Medulla oblongata (tissue), 1 donor: ENCODE data around the gene STAG3.
"Not testable (repeated sequence)": the region's sequence is repeated elsewhere in the genome, so short reads cannot be mapped to it uniquely, and the experiment has no call there.

Experiments used
- DNase-seq: peaks from one replicate; pipeline ENCODE4 v3.0.0-alpha.2; 2015; ENCODE audit errors: extremely low spot score

Gene STAG3, protein sequence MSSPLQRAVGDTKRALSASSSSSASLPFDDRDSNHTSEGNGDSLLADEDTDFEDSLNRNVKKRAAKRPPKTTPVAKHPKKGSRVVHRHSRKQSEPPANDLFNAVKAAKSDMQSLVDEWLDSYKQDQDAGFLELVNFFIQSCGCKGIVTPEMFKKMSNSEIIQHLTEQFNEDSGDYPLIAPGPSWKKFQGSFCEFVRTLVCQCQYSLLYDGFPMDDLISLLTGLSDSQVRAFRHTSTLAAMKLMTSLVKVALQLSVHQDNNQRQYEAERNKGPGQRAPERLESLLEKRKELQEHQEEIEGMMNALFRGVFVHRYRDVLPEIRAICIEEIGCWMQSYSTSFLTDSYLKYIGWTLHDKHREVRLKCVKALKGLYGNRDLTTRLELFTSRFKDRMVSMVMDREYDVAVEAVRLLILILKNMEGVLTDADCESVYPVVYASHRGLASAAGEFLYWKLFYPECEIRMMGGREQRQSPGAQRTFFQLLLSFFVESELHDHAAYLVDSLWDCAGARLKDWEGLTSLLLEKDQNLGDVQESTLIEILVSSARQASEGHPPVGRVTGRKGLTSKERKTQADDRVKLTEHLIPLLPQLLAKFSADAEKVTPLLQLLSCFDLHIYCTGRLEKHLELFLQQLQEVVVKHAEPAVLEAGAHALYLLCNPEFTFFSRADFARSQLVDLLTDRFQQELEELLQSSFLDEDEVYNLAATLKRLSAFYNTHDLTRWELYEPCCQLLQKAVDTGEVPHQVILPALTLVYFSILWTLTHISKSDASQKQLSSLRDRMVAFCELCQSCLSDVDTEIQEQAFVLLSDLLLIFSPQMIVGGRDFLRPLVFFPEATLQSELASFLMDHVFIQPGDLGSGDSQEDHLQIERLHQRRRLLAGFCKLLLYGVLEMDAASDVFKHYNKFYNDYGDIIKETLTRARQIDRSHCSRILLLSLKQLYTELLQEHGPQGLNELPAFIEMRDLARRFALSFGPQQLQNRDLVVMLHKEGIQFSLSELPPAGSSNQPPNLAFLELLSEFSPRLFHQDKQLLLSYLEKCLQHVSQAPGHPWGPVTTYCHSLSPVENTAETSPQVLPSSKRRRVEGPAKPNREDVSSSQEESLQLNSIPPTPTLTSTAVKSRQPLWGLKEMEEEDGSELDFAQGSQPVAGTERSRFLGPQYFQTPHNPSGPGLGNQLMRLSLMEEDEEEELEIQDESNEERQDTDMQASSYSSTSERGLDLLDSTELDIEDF

DNA sequence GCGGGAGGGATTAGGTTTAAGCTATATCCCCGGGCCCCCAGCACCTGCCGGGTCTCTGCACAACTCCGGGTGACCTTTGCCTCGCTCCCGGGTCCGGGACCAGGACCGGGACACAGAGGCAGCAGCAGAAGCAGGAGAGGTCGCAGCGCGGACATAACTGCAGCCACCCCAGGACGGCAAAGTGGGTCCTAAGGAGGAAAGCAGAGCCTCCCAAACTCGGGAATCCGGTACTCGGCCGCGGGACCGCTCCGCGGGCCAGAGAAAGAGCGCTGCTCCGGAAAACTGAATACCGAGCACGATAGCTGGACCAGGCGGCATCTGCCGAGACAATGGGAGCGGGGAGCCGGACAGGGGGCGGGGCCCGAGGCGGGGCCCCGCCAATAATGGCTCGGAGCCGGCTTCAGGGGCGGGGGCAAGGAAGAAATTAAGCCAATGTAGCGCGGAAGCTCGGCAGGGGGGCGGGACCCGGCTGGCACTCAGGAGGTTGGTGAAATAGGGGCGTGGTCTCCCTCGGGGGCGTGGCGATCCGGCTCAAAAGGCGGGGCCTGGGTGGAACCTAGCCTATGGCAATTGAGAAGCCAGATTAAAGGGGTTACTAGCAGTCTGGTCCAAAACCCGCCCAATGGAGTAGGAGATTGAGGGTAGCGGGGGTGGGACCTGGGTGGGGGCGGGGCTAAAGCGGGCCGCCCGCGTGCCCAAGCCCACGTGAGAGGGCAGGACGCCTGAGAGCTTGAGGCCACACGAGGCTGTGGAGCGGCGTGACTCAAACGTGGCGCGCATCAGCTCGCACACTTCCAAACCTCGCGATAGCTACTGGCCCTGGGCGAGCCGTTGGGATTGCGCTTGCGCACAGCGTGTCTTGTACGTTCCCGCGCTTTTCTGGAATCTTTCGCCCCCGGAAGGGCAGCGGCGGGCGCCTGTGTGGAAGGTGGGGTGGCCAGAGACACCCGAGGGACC lies at the start of gene STAG3, which contains the start of gene GPC2:
TSS of gene STAG3 (plus strand) at position 874 of the 957 bp plus-strand sequence. CDS start 2,639 bp downstream, outside the sequence.
TSS of gene GPC2 (minus strand) at position 337 of the 957 bp plus-strand sequence. CDS start at position 155, 182 bp downstream.
- peak; percentile 94 for DNase-seq

DNA sequence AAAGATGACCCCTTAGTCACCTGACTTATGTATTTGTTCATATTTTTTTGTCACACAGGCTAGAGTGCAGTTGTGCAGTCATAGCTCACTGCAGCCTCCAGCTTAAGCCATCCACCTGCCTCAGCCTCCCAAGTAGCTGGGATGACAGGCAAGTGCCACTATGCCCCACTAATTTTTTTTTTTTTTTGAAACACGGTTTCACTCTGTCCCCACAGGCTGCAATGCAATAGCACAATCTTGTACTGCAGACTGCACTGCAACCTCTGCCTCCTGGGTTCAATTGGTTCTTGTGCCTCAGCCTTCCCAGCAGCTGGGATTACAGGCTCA lies 49.1 kb upstream of the STAG3 start:
- no peak for DNase-seq

DNA sequence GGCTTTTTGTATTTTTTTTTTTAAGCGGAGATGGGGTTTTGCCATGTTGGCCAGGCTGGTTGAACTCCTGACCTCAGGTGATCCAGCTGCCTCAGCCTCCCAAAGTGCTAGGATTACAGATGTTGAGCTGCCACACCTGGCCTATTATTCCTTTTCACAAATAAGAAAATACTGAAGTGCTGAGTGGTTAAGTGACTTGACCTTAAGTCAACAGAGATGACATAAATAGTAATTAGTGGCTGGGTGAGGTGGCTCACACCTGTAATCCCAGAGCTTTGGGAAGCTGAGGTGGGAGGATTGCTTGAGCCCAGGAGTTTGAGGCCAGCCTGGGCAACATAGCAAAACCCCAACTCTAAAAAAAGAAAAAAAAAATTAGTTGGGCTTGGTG lies 47.5 kb upstream of the STAG3 start:
- DNase-seq: not testable (repeated sequence)

DNA sequence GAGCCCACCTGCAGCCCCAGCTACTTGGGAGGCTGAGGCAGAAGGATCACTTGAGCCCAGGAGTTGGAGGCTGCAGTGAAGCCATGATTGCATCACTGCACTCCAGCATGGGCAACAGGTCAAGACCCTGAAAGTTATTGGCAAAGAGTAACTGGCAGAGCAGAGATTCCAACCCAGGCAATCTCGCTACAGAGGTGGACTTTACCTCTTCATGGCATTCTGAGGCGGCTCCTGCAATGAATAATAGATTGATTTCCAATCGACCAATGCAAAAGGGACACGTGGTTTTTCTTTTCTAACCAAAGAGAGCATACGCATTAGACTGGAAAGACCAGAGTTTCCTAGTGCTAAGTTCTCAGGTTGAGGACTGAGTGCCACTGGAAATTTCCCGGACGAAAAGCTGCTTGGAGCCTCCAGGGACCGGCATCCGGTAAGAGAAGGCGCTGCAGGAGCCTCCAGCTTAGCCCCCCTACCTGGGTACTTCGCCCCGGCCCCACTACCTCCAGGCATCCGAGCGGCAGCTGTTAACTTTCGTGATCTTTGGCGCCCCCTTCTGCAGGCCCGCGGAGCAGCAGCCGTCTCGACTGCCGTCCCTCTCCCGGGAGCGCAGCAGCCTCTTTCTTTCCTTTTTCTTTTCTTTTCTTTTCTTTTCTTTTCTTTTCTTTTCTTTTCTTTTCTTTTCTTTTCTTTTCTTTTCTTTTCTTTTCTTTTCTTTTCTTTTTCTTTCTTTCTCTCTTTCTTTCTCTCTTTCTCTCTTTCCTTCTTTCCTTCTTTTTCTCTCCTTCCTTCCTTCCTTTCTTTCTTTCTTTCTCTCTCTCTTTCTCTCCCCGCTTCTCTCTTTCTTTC lies 46.9 kb upstream of the STAG3 start:
- DNase-seq: peak; percentile 72

DNA sequence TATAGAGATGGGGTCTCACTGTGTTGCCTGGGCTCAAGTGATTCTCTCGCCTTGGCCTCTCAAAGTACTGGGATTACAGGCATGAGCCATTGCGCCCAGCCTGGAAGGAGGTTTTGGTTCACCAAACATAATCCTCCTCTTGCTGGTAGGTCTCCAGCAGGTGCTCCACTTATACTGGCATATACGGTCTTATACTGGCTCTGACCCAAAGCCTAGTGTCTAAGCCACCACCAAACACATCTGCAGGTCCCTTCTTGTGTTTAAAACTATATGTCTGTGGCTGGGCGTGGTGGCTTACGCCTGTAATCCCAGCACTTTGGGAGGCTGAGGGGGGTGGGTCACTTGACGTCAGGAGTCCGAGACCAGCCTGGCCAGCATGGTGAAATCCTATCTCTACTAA lies 45.6 kb upstream of the STAG3 start:
- DNase-seq: no peak

DNA sequence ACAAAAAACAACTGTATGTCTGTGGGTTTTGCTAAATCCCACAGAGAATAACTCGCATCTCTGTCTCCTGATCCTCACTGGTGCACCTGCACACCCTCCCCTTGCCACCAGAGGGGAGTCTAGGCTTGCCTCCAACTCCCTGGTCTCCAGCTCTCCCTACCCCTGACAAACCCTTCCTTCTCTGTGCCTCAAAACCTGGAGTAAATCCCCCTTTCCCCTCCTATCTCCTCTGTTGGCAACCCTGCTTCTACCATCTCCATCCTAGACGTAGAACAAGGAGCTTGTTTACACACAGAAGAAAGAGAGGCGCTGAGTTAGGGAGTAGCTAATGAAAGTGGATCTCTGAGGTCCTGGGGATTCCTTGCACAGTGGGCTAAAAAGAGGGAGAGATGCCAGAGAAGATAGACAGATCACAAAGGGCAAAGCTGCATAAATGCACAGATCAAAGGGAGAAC lies 45.0 kb upstream of the STAG3 start:
- DNase-seq: peak; percentile 71

DNA sequence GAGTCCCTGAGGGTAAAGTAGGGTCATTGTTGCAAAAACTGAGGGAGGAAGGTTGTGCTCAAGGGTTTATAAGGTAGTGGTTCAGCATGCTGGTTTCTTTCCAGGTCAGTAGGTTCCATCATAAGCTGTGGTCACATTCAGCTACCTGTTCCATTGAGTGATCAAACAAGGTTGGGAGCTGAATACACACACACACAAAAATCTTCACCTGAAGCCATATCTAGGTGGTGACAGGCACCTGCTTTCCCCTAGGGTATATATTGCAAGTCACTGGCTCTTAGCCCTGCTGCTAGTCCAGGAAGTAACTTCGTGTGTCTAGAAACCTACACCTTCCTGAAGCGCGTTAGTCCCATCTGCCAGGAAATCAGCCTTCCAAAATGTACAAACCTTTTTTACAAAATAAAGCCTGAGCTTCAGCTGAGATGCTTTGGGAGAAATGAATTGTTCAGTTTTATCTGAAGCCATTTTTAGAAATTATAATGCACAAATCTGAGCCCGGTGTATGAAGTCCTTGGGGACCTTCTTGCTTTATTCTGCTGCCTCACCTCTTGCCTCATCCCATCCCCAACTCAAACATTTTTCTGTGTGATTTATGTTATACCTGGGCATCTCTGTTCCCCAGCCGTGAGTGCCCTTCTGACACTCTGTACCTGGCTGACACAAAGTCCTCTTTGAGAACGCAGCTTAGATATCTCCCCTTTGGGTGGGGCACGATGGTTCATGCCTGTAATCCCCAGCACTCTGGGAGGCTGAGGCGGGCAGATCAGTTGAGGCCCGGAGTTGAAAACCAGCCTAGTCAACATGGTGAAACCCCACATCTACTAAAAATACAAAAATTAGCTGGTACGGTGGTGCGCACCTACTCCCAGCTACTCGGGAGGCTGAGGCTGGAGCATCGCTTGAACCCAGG lies 39.6 kb upstream of the STAG3 start:
- no peak for DNase-seq

DNA sequence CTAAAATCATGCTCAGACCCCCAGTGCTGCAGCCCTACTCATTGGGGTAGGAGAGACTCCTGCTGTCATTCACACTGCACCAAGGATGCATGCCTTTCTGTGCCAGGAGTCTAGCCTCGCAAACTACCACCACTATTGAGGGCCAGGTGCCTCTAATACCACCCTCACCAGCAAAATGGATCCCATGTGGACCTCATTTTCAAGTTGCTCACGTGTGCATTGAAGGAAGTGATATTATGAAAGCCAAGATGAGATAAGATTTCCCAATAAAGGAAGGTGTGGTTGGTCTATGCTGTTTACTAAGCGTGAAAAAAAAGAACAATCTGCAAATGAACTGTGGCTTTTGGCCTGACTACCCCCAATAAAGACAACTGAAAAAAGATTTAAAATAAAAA lies 36.2 kb upstream of the STAG3 start:
- no peak for DNase-seq

DNA sequence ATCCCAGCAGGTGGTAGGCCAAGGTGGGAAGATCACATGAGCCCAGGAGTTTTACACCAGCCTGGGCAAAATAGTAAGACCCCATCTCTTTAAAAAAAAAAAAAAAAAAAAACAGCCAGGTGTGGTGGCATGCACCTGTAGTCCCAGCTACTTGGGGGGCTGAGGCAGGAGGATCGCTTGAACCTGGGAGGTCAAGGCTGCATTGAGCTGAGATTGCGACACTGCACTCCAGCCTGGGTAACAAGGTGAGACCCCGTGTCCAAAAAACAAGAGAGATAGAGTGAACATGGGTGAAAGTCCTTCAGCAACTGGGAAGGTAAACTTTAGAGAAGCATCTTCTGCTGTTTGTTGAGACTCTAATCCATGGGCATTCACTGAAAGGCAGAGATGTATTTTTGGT lies 35.3 kb upstream of the STAG3 start:
- DNase-seq: no peak

DNA sequence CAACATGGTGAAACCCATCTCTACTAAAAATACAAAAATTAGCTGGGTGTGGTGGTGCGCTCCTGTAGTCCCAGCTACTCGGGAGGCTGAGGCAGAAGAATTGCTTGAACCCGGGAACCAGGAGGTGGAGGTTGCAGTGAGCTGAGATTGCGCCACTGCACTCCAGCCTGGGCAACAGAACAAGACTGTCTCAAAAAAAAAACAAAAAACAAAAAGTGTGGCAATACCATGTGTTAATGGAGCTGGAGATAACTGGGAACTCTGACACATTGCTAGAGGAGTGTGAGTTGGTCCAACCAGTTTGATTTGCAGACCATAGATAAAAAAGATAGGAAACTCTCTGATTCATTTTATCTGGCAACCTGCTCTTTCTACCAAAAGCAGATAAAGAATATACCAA lies 31.4 kb upstream of the STAG3 start:
- DNase-seq: not testable (repeated sequence)

DNA sequence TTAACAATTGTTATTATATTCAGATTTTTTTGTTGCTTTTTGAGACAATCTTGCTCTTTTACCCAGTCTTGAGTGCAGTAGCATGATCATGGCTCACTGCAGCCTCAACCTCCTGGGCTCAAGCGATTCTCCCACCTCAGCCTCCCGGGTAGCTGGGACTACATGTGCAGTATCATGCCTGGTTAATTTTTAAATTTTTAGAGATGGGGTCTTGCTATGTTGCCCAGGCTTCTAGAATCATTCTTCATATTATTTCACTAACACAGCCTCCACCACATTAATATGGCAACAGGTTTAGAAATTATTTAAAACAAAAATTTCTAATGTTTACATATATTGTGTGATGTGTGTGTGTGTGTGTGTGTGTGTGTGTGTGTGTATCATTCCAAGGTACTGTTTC lies 30.4 kb upstream of the STAG3 start:
- DNase-seq: no peak

DNA sequence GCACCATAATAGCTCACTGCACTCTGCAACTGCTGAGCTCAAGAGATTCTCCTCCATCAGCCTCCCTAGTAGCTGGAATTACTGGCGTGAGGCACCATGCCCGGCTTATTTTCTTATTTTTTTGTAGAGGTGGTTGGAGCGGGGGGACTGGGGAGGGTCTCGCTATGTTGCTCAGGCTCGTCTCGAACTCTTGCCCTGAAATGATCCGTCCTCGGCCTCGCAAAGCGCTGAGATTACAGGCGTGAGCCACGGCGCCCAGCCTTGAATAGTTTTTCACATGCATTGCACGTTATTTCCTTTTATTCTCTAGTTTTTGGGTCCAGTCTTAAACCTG lies 29.5 kb upstream of the STAG3 start:
- no peak for DNase-seq

DNA sequence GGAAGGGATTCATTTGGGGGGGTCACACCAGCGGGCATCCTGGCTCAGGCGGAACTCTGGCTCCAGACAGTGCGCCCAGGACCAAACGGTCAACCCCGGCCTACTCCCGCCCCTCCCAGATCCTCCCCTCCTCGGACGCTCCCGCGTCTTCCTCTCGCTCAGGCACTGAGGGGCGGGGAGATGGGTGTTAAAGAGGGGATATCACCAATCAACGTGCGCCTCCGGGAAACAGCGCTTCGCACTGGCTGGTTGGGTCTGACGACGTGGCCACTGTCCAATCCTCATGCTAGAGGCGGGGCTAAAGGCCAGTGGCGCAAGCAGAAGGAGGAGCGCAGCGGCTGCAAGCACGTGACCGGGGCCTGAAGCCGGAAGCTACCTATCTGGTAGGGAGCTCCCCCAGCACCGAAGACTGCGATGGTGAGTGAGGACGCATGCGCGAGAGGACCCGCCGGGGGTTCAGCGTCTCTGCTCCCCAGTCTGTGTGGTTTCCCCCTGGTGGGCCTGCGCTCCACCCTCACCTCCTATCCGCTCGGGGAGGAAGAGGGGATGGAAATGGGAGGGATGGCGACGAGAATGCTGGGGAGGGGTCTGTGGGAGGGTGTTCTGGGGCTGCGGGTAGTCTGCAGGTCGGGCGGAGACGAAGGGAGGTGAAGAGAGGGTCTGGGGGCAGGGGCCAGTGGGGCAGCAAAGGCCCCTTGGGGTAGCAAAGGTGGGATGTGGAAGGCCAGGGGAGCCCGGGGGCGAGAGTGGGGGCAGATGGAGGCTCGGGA lies 29.0 kb upstream of the STAG3 start, which contains the start of gene LAMTOR4:
TSS of gene LAMTOR4 (plus strand) at position 360 of the 770 bp plus-strand sequence. CDS start at position 415, 55 bp downstream.
- DNase-seq: peak; percentile 100

DNA sequence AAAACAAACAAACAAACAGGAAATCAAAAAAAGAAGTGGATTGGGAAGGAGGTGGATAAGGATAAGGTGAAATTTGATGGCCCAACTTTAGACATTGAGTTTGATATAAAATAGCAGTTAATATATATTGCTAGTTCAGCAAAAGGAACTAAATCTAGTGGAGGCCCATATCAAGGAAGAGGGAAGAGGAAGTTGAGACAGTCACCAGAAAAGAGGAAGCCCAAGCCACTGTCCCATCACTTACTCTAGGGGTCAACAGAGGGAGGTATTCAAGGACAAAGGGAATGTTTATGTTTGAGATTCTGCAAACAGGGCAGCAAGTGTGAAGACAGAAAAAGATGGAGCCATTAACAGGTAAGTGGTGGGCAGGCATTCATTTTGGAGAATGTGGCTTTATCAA lies 25.3 kb upstream of the STAG3 start:
- peak; percentile 58 for DNase-seq

DNA sequence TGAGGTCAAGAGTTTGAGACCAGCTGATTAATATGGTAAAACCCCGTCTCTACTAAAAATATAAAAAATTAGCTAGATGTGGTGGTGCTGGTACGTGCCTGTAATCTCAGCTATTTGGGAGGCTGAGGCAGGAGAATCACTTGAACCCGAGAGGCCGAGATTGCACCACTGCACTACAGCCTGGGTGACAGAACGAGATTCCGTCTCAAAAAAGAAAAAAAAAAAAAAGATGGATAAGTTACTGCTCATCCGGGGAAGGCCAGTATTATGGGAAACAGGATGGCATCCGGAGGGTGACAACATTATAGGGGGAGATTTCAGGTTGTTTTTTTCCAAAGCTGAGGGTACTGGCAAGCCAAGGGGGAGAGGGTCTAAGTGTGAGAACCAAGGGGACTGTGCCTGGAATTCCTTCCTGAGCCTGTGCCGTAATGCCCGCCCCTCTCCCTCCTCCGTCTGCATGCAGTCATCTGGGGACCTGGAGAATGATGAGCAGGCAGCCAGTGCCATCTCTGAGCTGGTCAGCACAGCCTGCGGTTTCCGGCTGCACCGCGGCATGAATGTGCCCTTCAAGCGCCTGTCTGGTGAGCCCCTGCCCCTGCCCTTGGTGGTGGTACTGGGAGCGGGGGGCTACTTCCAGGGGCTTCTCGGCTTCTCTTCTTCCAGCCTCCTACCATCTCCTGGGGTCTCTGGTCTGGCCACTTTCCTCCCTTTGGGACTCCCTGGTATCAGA lies 24.6 kb upstream of the STAG3 start:
- DNase-seq: no peak

DNA sequence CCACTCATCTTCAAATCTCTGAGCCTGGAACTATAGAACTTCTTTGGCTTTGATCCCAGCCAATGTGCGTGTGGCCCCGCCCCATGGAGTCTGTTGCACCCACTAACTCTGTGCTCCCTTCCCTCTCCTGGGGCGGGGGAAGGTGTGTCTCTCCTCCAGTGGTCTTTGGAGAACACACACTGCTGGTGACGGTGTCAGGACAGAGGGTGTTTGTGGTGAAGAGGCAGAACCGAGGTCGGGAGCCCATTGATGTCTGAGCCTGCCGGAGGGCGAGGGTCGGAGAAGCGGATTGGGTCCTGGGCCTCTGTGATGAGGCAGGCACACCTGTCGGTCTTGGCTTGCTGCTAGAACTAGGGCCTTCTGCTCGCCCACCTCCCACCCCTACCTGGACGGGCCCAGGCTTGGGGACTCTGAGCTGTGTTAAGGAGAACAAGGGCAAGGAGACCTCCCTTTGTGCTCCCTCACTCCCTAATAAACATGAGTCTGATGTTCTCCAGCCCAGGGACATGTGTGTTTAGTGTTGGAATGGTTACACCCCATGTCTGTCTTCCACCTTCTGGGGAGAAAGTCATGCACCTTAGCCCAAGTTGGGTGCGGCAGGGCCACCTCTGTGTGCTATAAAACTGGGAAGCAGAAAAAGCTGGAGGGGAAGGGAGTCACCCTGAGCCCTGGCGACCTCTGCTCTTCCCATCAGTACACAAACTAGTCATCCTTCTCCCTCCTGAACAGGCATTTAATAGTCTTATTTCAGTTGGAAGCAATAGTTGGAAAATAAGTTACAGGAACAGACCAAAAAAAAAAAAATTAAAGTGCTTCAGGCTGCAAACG lies 23.8 kb upstream of the STAG3 start:
- no peak for DNase-seq
